Activated T-helper 1 cell treated with anti-CD3 and anti-CD28 coated beads, Interleukin-12 subunit alpha, Interleukin-12 subunit beta, Interleukin-2, Interleukin-4 antibody, amounts not matched to agents 30 ng/mL and 10 ng/mL and 1 ng/mL, durations not matched to agents 14 hours and 24 hours and 36 hours (primary cell): ENCODE data around the gene CFAP97D2. TPM values are rescaled to one million over a fixed set of nuclear protein-coding genes. Genes with fewer than 3 reads are reported as not detected.
"Not testable (repeated sequence)": the region's sequence is repeated elsewhere in the genome, so short reads cannot be mapped to it uniquely, and the experiment has no call there.

Source experiments
- DNase-seq: peaks from one replicate; pipeline ENCODE4 v3.0.0; 2021; ENCODE audit warnings: low spot score
- H3K27ac Mint-ChIP-seq: one replicate; pipeline ENCODE4 v1.8.0; 2021; ENCODE audit warnings: mild to moderate bottlenecking, mixed read lengths
- H3K27me3 Mint-ChIP-seq: one replicate; pipeline ENCODE4 v1.8.0; 2022; ENCODE audit warnings: mild to moderate bottlenecking, moderate library complexity, mixed read lengths; ENCODE audit not compliant: insufficient read depth
- H3K36me3 Mint-ChIP-seq: one replicate; pipeline ENCODE4 v1.8.0; 2021; ENCODE audit warnings: low read depth, mixed read lengths
- H3K4me1 Mint-ChIP-seq: one replicate; pipeline ENCODE4 v1.8.0; 2021; ENCODE audit warnings: low read depth, mixed read lengths
- H3K4me3 Mint-ChIP-seq: one replicate; pipeline ENCODE4 v1.8.0; 2021; ENCODE audit warnings: mild to moderate bottlenecking, moderate library complexity, mixed read lengths
- H3K9me3 Mint-ChIP-seq: one replicate; pipeline ENCODE4 v1.8.0; 2021; ENCODE audit warnings: mixed read lengths
- intact Hi-C: fragments of 100-400 bp; cut with micrococcal nuclease; formaldehyde crosslinking; loops from one replicate; pipeline ENCODE4 v1.15.1; 2024
- total RNA-seq: library from RNA; stranded (reverse); gene quantifications from 2 replicates; pipeline ENCODE4 v1.2.3, GENCODE V29; 2022

CFAP97D2 gene
- total RNA-seq, 1 donor from 2014 or later: not detected

DNA sequence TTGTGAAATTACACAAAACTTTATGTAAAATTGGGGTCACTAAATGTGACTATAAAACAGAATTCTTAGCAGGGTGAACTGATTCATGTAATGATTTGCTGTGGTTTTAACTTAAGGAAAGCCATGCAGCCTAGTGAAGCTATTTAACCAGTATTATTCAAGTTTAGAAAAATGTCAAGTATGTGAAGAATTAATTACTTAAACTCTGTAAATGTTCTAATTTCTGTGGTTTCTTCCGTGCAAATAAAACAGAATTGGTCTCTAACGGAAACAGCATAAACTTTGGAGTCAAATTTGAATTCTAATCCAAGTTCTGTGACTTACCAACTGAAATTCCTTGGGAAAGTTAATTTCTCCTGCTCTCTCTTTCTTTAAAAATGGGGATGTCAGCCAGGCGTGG lies 69.0 kb downstream of the CFAP97D2 start:
- intact Hi-C loops: no loop called here
- no peak overlapping the region for H3K4me3 Mint-ChIP-seq
- H3K4me1 Mint-ChIP-seq: no peaks in the 10 kb centered on the region
- no peaks in the 10 kb centered on the region for H3K9me3 Mint-ChIP-seq
- H3K27me3 Mint-ChIP-seq: no peaks in the 10 kb centered on the region
- H3K27ac Mint-ChIP-seq: no peak overlapping the region
- H3K36me3 Mint-ChIP-seq: peaks cover 48% of the 10 kb centered on the region
- no peak for DNase-seq

DNA sequence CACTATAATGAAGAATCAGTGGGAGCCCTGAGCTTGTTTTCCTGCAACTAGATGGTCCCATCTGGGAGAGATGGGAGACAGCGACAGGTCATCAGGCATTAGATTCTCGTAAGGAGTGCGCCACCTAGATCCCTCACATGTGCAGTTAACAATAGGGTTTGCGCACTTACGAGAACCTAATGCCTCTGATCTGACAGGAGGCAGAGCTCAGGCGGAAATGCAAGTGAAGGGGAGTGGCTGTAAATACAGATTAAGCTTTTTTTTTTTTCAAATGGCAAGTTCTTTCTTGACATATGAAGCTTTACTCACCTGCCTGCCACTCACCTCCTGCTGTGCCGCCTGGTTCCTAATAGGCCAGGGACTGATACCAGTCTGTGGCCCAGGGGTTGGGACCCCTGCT lies 70.0 kb downstream of the CFAP97D2 start:
- Mint-ChIP-seq H3K9me3 (no peaks in the 10 kb centered on the region), H3K4me3 (no peak overlapping the region), H3K36me3 (peaks cover 42% of the 10 kb centered on the region), H3K27ac (no peak overlapping the region), H3K4me1 (no peaks in the 10 kb centered on the region), H3K27me3 (no peaks in the 10 kb centered on the region)
- no peak for DNase-seq
- intact Hi-C loops: no loop called here

DNA sequence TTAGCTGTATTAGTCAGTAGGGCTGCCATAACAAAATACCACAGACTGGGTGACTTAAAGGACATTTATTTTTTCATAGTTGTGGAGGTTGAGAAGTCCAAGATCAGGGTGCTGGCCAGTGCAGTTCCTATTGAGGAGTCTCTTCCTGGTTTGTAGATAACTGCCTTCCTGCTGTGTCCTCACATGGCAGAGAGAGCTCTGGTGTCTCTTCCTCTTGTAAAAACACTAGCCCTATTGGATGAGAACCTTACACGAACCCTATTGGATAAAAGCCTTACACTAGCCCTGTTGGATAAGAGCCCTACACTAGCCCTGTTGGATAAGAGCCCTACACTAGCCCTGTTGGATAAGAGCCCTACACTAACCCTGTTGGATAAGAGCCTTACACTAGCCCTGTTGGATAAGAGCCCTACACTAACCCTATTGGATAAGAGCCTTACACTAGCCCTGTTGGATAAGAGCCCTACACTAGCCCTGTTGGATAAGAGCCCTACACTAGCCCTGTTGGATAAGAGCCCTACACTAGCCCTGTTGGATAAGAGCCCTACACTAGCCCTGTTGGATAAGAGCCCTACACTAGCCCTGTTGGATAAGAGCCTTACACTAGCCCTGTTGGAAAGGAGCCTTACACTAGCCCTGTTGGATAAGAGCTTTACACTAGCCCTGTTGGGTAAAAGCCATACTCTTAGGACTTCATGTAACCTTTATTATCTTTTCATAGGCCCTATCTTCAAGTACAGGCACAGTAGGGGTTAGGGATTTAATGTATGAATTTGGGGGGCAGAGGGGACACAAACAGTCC lies 72.8 kb downstream of the CFAP97D2 start:
- H3K9me3 Mint-ChIP-seq, H3K4me1 Mint-ChIP-seq, H3K27ac Mint-ChIP-seq, DNase-seq, intact Hi-C loops, H3K27me3 Mint-ChIP-seq, H3K4me3 Mint-ChIP-seq: not testable (repeated sequence)
- peaks cover 41% of the 10 kb centered on the region for H3K36me3 Mint-ChIP-seq

DNA sequence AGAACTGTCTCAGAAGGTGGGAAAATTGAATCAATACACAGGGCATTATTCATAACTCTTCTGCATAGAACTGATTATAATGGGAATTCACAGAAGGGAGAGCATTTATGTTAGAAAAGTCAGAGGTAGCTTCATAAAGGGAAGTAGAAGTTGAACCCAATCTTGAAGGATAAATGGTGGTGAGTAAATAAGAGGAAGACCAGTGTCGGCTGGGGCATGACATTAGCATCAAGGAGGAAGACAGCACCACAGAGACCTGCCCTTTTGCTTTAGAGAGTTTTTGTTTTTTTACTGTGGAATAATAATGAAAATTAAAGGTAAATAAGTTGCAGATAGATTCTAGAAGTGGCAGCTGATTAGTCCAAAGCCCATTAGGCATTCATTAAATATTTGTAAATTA lies 77.5 kb downstream of the CFAP97D2 start:
- Mint-ChIP-seq H3K36me3 (peaks cover 50% of the 10 kb centered on the region), H3K9me3 (no peaks in the 10 kb centered on the region), H3K4me3 (no peak overlapping the region), H3K4me1 (peaks cover 14% of the 10 kb centered on the region), H3K27me3 (no peaks in the 10 kb centered on the region), H3K27ac (no peak overlapping the region)
- intact Hi-C loops: no loop called here
- no peak for DNase-seq

DNA sequence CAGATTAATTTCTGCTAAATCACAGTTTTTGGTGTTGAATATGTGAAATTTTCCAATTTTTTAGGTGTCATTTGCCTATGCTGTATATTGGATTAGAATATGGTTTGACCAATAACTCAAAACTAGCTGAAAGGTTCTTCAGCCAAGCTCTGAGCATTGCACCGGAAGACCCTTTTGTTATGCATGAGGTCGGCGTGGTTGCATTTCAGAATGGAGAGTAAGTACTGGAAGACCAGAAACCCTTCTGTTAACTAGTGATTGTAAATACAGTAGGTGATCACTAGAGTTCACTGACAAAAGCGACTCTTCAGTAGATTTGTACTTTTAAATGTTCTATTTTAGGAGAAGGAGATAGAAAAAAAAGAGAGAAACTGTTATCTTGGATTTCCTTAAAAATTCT lies 78.0 kb downstream of the CFAP97D2 start:
- no peaks in the 10 kb centered on the region for H3K27me3 Mint-ChIP-seq
- intact Hi-C loops: no loop called here
- DNase-seq: no peak
- no peak overlapping the region for H3K27ac Mint-ChIP-seq
- no peaks in the 10 kb centered on the region for H3K9me3 Mint-ChIP-seq
- no peak overlapping the region for H3K4me3 Mint-ChIP-seq
- peaks cover 19% of the 10 kb centered on the region for H3K4me1 Mint-ChIP-seq
- H3K36me3 Mint-ChIP-seq: peaks cover 52% of the 10 kb centered on the region

DNA sequence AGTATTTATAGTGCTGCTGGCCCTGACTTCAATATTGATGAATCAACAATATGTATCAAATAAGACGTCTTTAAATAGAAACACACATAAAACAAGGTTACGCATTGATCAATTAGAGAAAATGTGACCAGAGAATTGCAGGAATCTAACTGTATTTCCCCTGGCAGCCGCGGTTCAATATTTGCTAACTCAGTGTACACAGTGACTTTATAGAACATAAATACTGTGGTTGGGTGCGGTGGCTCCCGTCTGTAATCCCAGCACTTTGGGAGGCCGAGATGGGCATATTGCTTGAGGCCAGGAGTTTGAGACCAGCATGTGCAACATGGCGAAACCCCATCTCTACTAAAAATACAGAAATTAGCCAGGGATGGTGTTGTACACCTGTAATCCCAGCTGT lies 79.5 kb downstream of the CFAP97D2 start:
- DNase-seq: no peak
- Mint-ChIP-seq H3K27ac (no peak overlapping the region), H3K4me3 (no peak overlapping the region), H3K27me3 (no peaks in the 10 kb centered on the region), H3K9me3 (no peaks in the 10 kb centered on the region), H3K4me1 (peaks cover 35% of the 10 kb centered on the region), H3K36me3 (peaks cover 62% of the 10 kb centered on the region)
- intact Hi-C loops: no loop called here

DNA sequence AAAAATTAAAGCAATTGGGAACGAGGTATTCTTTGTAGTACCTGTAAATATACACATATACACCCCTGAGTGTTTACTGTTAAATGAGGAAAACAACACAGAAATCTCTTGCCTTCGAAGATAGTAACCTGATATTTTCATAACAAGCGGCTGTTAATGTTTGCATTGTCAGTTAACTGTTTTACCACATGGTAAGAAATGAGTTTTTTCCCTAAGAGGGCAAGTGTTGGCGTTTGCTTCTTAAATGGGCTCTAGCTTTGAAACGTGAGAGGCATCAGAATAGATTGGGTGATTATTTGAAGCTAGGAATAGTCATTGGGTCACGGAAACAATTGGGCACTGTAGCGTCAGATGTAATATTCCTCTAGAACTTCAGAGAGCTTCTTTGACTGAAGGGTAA lies 80.3 kb downstream of the CFAP97D2 start:
- Mint-ChIP-seq H3K27ac (no peak overlapping the region), H3K9me3 (no peaks in the 10 kb centered on the region), H3K27me3 (no peaks in the 10 kb centered on the region), H3K36me3 (peaks cover 63% of the 10 kb centered on the region), H3K4me3 (no peak overlapping the region), H3K4me1 (peaks cover 38% of the 10 kb centered on the region)
- intact Hi-C loops: no loop called here
- no peak for DNase-seq

DNA sequence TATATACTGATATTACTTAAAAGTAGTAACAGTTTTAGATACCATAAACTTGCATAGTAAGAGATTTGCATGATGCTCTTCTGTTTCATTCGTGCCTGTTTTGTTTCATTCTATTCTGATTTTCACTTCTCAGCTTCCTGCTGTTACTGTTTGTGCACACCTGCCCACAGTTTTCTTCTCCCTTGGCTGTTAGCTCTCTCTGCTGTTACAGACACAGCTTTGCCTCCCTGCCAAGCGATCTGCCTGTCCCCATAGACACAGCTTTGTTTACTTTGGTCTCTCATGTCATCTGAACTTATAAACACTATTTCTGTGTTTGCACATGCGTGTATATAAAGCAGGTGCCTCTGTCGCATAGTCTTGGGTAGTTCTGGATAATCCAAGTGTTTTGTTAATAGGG lies 80.9 kb downstream of the CFAP97D2 start:
- Mint-ChIP-seq H3K9me3 (no peaks in the 10 kb centered on the region), H3K4me1 (peaks cover 38% of the 10 kb centered on the region), H3K27ac (no peak overlapping the region), H3K4me3 (no peak overlapping the region), H3K36me3 (peaks cover 58% of the 10 kb centered on the region), H3K27me3 (no peaks in the 10 kb centered on the region)
- DNase-seq: no peak
- intact Hi-C loops: no loop called here

DNA sequence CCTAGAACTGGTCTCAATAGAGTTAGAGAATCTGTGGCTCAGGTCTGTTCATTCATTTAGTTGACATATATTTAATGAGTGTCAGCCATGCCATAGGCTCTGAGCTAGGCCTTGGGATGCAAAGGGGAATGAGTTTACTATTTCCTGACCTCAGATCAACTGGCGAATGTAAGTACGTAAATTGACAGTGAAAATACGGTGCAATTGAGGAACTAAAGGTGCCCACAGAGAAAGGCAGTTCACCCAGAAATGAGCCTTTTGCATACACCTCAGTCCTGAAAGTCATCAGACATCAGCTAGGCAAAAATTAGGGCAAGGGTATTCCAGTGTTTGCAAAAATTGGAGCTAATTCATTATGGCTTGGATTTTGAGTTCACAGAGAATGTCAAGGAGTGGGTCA lies 81.8 kb downstream of the CFAP97D2 start:
- Mint-ChIP-seq H3K4me1 (peaks cover 38% of the 10 kb centered on the region), H3K9me3 (no peaks in the 10 kb centered on the region), H3K4me3 (no peak overlapping the region), H3K27me3 (no peaks in the 10 kb centered on the region), H3K27ac (no peak overlapping the region), H3K36me3 (peaks cover 55% of the 10 kb centered on the region)
- intact Hi-C loops: no loop called here
- no peak for DNase-seq

DNA sequence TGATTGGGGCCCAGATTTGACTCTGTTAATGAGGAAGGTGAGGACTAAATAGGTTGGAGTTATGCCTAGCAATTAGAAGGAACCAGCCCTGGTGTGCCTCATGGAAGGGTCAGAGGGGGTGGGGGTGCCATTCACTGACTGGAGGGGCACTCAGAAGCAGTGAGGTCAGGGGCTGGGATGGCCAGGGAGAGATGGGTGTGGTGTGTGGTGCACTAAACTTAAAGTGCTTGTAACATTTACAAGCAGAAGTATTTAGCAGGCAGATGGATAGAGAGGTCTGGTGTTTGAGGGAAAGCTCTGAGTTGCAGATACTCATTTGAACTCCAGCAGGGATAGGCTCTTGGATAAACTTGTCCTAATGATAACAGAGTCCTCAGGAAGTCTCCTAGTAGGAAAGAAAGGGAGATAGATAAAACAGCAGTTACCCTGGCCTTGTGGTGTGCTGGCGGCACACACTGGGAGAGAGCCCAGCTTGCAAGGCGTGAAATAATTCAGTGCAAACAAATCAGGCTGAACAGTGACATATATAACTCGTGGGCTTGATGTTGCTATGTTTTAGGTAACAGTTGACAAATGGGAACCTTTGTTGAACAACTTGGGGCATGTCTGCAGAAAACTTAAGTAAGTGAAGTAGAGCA lies 82.4 kb downstream of the CFAP97D2 start:
- H3K4me1 Mint-ChIP-seq: peaks cover 38% of the 10 kb centered on the region
- H3K4me3 Mint-ChIP-seq: no peak overlapping the region
- H3K27me3 Mint-ChIP-seq: no peaks in the 10 kb centered on the region
- intact Hi-C loops: no loop called here
- H3K9me3 Mint-ChIP-seq: no peaks in the 10 kb centered on the region
- H3K27ac Mint-ChIP-seq: no peak overlapping the region
- DNase-seq: no peak
- peaks cover 53% of the 10 kb centered on the region for H3K36me3 Mint-ChIP-seq

DNA sequence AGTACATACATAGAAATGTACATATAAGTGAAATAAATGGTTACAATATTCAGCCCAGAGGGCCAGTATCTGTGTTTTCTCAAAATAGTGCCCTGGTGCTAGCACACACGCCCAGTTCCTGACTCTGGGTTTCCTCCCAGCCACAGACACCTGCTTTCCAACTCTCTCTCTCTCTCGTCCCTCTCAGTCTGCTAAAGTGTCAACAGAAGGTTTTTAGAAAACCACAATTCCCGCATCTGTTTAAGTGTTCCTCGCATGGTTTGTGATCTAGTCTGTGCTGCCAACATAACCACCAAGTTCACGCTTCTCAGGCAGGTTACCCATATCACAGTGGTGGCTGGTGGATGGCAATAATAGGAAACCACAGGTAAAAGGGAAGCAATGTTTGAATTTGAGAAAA lies 84.5 kb downstream of the CFAP97D2 start:
- intact Hi-C loops: no loop called here
- Mint-ChIP-seq H3K27me3 (no peaks in the 10 kb centered on the region), H3K27ac (peak overlapping the region; percentile 42), H3K9me3 (no peaks in the 10 kb centered on the region), H3K4me3 (no peak overlapping the region), H3K36me3 (peaks cover 61% of the 10 kb centered on the region), H3K4me1 (peaks cover 46% of the 10 kb centered on the region)
- DNase-seq: no peak

DNA sequence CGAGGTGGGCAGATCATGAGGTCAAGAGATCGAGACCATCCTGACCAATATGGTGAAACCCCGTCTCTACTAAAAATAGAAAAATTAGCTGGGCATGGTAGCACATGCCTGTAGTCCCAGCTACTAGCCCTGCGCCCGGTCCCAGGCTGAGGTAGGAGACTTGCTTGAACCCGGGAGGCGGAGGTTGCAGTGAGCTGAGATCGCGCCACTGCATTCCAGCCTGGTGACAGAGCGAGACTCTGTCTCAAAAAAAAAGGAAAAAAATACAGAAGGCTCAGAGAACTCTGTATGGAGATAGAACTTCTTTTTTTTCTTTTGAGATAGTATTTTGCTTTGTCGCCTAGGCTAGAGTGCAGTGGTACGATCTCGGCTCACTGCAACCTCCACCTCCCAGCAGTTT lies 85.3 kb downstream of the CFAP97D2 start:
- H3K27me3 Mint-ChIP-seq, H3K27ac Mint-ChIP-seq, intact Hi-C loops, H3K4me3 Mint-ChIP-seq, H3K9me3 Mint-ChIP-seq, DNase-seq: not testable (repeated sequence)
- Mint-ChIP-seq H3K36me3 (peaks cover 62% of the 10 kb centered on the region), H3K4me1 (peaks cover 53% of the 10 kb centered on the region)

DNA sequence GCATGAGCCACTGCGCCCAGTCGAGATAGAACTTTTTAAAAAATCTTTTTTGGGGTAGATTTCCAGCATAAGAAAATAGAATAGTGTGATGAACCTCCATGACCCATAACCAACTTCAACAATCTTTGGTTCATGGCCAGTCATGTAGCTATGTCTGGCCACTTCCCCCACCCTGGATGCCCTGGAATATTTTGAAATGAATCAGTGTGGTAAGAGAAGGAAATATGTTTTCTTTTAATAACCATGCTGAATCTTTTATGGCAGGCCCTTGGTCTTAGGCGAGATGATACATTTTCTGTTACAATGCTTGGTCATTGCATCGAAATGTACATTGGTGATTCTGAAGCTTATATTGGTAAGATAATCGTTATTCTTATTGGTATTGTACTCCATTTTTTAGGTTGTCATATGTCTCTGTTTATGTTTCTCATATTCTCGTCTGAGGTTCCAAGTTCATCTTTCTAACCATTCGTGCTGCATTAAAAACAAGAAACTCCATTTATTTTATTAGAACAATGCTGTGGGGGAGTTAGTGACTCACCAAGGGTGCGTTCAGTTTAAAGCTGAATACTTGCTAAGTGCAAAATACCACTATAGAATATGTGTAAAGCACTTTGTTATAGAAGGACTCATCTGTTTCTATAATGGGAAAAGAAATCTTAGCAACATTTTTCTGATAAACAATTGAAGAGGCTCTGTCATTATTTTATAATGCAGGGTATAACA lies 86.0 kb downstream of the CFAP97D2 start:
- Mint-ChIP-seq H3K27ac (no peak overlapping the region), H3K4me3 (no peak overlapping the region), H3K9me3 (no peaks in the 10 kb centered on the region), H3K4me1 (peaks cover 54% of the 10 kb centered on the region), H3K36me3 (peaks cover 58% of the 10 kb centered on the region), H3K27me3 (no peaks in the 10 kb centered on the region)
- intact Hi-C loops: no loop called here
- DNase-seq: no peak
